LoVo (cell line): ENCODE results near the gene ZMIZ1.

Experiments used
- DNase-seq: peaks from one replicate; pipeline ENCODE4 v3.0.0-alpha.2; 2016; ENCODE audit warnings: low spot score

Gene ZMIZ1

DNA sequence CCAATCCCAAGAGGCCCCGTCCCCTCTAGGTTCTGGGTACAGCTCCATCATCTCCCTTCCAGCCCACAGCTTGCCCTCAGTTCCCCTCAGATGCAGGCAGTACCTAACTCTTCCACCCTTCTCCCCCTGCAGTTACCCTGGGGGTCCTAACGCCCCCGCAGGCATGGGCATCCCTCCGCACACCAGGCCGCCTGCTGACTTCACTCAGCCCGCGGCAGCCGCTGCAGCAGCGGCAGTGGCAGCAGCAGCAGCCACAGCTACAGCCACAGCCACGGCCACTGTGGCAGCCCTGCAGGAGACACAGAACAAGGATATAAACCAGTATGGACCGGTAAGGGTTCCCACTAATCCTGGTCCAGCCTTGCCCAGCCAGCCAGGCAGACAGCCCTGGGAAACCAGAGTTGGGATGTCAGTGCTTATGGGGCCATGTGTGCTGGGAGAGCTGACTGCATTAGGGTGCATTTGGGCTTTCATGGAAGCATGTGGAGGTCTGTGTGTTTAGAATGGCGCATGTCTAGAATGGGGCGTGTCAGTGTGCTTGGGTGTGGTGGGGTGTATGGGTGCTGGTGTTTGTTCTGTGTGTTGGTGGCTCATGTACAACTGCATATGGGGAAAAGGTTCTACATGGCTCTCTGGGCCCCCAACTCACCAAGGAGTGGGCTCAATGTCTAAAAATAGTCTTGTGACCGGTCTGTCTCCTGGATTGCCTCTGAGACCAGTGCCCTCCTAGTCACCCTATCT lies 223.4 kb downstream of the ZMIZ1 start:
- DNase-seq: no peak

DNA sequence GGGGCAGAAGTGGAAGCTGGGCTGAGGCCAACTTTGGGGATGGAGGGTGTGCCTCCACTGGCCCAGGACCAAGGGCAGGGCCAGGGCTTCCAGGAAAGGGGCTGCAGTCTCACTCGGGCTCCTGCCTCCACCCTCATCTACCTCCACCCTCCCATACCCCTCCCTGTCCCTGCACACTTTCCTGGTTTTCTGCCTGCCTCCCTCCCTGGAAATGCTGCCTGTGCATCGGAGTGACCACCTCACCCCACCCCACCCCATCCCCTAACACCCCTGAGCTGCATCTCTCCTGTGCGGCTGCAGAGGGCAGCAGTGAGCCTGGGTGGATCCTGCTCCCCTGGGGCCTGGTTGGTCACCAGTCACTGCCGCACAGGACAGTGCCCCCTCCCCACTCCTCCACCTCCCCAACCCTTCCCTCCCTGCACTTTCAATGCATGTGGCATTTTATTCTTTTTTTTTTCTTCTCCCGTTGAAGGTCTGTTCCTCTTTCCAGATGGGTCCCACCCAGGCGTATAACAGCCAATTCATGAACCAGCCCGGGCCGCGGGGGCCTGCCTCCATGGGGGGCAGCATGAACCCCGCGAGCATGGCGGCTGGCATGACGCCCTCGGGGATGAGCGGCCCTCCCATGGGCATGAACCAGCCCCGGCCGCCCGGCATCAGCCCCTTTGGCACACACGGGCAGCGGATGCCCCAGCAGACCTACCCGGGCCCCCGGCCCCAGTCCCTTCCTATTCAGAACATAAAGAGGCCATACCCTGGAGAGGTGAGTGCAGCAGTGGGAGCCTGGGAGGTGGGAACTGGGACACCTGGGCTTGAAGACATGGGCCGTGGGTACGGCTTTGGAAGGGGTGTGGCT lies 224.4 kb downstream of the ZMIZ1 start:
- no peak for DNase-seq

DNA sequence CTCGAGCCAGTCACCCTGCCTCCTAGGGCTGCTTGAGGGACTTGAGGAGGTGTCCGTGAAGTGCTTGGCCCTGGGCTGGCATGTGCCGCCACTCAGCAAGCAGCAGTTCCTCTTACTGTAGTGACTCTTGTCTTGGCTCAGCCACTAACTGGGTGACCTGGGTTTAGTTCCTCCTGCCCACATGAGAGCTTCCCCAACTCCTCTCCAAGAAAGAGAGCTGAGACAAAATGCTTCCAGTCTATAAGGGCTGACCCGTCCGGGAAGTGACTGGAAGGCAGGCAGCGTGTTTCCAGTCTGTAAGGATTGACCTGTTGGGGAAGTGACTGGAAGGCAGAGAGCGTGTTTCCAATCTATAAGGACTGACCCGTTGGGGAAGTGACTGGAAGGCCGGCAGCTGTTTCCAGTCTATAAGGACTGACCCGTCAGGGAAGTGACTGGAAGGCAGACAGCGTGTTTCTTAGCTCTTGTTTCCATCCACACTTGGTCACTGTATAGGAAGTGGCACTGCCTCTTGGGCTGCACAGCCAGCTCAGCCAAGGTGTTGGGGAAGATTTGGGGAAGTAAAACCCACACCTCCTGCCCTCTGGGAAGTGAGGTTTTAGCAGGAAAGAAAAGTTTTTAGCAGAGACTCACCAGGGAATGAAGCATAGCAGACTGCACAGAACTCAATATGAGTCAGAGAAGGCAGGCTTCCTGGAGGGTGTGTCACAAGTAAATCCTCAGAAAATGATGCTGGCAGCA lies 225.2 kb downstream of the ZMIZ1 start:
- DNase-seq: no peak

DNA sequence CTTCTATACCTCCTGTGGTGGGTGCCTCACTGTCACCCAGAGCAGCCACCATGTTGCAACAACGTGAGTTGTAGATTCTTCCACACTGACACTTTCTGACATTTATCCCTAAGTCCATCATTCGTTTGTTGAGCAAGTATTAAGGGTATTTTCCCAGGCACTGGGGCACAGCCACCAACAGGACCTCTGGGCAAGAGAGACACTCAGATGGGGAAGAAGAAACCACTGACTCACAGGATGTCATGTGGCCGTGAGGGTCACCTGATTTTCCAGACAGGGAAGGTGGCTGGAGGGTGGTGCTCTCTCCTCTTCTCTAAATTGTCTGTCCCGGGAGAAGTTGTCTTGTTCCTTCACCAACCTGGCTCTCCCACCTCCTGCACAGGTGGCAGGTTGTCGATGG lies 226.8 kb downstream of the ZMIZ1 start:
- no peak for DNase-seq

DNA sequence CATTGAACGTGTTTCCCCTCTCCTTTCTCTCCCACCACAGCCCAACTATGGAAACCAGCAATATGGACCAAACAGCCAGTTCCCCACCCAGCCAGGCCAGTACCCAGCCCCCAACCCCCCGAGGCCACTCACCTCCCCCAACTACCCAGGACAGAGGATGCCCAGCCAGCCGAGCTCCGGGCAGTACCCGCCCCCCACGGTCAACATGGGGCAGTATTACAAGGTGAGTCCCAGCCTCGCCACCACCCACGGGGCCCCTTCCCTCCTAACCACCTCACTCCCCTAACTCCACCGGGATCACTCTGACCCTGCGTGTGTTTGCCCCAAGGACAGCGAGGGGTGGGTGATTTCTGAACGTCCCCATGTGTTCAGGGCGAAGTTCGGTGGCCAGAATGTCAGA lies 227.7 kb downstream of the ZMIZ1 start:
- DNase-seq: no peak

DNA sequence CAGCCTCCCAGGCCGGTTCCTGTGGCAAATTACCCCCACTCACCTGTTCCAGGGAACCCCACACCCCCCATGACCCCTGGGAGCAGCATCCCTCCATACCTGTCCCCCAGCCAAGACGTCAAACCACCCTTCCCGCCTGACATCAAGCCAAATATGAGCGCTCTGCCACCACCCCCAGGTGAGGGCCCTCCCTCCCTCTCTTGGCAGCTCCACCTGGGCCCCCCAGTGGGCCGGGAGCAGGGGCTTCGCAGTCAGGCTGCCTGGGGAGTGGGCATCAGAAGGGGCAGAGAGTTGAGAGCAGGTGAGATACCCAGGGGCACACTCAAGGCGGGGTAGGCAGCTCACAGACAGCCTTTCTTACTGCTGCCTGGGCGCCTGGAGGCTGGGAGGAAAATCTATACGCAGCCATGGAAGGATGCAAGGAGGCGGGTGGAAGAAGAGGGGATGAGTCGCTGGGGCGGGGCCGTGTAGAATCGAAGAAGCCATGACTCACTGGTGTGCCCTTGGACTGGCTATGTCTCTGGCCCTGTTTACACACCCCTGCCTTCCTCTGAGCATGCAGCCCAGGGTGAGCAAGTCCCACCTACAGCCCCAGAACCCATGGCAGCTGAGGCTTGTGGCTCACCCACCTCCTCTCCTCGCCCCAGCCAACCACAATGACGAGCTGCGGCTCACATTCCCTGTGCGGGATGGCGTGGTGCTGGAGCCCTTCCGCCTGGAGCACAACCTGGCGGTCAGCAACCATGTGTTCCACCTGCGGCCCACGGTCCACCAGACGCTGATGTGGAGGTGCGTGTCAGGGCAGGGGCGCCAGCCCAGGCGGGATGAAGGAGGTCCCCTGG lies 229.9 kb downstream of the ZMIZ1 start:
- DNase-seq: peak; percentile 82

DNA sequence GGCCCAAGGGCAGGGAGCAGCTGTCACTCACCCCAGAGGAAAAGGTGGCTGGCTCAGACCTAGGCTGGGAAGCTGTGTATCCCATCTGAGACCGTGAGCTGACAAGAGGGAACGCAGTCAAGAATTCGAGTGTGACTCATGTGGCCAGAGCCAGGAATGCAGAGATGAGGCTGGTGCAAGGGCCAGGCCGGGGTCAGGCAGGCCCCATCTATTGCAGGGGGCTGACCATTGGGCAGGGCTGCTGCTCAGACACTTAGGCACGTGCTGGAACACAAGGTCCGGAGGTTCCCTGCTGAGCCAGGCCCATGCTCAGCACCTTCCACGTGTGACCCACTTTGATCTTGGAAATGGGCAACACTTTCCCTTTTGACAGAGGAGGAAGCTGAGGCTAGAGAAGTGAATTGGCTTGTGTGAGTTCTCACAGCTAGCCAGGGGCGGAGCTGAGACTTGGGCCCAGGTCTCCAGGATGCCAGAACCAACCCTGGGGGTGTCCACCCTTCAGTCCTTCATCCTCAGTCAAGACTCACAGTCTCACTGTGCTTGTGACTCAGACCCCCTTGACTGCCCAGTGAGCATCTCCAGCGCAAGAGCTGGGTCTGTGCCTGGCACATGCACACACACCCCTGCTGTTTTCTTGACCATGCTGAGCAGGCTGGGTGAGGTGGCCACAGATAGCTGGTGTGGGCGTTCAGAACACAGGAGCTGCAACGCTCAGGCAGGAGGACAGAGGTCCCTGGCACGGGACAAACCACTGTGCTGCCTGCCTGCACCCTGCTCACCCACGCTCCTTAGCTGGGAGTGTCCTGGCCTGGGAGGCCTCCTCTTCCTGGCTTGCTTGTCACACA lies 230.9 kb downstream of the ZMIZ1 start:
- DNase-seq: no peak

DNA sequence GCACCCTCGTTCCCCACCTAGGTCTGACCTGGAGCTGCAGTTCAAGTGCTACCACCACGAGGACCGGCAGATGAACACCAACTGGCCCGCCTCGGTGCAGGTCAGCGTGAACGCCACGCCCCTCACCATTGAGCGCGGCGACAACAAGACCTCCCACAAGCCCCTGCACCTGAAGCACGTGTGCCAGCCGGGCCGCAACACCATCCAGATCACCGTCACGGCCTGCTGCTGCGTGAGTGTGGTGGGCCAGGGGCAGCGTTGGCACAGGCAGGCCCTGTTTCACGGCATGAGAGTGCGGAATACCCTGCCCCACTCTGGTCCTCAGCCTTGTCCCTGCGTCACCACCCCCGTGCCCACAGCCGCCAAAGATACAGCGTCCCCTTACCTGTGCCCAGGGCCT lies 231.9 kb downstream of the ZMIZ1 start:
- no peak for DNase-seq

DNA sequence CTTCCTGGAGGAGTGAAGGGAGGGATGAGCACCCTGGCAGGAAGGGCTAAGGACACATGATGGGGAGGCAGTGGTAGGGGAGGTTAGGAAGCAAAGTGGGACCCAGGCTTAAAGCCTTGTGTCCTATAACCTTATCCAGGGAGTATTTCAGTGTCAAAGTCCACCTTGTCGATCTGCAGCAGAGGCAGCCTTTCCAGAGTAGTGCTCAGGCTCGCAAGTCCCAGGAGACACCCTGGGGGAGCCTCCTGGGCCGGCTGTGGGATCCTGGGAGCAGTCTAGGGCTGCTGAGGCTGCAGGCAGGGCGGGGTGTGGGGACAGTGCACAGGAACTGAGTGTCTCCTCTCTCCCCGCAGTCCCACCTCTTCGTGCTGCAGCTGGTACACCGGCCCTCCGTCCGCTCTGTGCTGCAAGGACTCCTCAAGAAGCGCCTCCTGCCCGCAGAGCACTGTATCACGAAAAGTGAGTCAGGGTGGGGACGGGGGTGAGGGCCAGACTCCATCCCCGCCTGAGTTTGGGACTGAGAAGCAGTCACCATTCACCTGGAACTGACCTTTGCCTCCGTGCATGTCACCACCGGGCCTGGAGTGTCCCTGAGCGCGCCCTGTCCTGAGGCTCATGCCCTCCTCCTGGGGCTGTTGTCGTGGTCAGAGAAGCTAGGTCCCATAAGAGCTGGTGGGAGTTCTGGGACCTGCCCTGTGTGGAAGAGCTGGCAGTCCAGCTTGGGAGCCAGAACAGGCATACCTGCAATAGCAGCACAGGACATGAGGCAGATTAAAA lies 233.2 kb downstream of the ZMIZ1 start:
- no peak for DNase-seq

DNA sequence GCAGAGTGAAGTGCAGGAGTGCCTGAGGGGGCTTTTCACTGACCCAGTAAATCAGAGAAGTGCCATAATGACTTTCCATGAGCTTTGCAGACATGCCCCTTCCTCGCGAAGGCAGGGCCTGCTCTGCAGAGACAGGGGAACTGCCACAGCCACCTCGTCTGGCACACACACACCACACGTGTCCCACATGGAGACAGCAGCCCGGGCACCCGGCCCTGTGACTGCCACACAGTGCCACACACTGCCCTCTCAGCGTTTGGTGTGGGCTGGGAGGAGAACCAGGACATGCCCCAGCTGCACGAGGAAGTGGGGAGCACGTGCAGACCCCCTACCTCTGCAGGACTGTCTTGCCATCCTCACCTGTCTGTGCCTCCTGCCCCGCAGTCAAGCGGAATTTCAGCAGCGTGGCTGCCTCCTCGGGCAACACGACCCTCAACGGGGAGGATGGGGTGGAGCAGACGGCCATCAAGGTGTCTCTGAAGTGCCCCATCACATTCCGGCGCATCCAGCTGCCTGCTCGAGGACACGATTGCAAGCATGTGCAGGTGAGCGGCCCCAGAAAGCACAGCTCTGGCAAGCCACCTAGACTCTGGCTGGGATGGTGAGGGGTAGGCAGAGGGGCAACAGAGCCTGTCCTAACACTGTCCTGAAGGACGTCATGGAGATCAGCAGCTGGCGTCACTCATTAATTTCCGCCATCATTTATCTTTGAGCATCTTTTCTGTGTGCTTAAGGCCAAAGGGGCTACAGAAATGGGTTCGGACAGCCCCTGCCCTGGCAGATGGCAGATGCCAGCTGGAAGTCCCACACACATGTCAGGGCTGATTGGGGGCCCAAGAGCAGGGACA lies 235.1 kb downstream of the ZMIZ1 start:
- no peak for DNase-seq

DNA sequence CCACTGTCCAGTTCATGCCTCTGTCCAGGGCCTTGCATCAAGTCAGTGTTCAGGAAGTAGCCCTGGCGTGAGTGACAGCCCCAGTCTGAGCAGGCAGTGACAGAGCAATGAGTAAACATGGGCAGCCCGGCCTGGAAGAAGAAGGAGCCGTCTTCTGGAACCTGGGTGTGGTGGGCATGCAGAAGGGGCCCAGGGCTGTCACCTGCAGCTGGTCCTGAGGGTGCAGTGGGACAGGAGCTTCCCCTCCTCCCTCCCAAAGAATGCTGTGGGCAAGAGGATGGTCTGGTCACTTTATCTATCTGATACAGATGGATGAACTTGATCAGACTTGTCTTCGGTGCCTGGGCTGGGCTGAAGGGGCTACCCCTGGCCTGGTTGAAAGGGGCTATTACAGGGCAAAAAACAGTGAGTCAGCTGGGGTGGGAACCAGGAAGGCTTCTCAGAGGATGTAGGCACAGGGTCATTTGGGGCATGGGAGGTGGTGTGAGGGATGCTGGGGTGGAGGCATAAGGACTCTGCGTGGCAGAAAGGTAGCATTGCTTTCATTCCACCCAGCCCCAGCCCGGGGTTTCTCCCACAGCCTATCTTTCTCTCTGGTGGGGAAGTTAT lies 235.8 kb downstream of the ZMIZ1 start:
- no peak for DNase-seq

DNA sequence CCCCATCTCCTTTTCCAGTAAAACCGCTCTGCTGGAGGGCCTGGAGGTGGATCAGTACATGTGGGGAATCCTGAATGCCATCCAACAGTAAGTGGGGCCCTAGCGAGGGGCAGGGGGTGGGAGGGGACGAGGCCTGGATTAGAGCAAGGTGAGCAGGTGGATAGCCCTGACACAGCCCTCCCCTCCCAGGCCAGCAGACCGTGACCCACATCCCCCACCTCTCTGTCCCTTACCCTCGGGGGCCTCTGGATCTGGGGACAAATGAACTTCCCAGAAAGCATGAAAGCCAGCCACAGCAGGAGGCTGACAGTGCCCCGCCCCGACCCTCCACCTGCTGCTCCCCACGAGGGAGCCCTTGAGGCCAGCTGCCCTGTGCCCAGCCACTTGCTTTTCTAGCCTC lies 236.7 kb downstream of the ZMIZ1 start:
- no peak for DNase-seq

DNA sequence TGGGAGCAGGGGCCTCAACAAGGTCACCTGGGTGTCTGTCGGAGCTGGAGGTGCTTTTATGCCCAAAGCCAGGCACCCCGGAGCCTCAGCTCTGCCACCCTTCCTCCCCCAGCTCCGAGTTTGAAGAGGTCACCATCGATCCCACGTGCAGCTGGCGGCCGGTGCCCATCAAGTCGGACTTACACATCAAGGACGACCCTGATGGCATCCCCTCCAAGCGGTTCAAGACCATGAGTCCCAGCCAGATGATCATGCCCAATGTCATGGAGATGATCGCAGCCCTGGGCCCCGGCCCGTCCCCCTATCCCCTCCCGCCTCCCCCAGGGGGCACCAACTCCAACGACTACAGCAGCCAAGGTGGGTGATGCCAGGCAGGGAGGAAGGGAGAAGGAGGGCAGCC lies 237.2 kb downstream of the ZMIZ1 start:
- no peak for DNase-seq

DNA sequence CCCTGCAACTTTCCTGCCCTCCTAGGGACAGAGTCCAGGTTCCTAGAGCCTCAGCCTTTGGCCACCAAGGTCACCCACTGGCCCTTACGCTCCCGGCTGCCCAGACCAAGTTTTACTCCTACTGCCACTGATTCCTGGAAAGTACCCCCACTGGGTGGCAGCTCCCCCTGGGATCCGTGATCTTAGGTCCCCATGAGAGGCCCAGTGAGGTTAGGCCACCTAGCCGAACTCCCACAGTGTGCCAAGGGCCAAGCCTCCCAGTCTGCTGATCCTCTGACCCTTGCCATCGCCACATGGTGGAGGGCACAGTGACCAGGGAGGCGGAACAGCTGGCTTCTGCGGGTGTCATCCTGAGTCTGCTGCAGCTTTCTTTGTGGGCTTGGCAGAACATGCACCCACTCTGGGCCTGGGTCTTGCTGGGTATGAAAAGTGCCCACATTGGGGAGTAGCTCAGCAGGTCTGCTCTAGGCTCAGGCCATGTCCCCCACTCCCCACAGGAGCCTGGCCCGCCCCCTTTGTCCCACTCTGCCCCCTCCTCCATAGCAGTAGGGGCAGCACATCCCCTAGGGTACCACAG lies 238.0 kb downstream of the ZMIZ1 start:
- no peak for DNase-seq

DNA sequence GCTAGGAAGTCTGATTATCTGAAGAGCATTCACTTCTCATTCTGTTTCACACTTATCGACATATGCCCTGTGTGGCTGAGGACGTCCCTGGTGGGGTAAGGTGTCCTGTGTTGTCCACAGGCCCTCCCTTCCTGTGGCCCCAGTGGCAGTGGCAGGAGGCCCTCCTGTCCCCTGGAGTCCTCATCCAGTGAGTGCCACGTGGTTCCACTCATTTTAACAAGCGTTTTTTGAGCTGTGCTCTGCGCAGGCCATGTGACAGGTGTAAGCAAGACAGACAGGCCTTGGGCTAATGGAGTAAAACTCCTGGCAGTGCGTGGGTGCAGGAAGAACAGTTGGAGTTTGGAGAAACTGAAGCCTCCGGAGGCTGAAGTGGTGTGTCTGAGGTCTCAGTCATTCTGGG lies 239.2 kb downstream of the ZMIZ1 start:
- DNase-seq: no peak

DNA sequence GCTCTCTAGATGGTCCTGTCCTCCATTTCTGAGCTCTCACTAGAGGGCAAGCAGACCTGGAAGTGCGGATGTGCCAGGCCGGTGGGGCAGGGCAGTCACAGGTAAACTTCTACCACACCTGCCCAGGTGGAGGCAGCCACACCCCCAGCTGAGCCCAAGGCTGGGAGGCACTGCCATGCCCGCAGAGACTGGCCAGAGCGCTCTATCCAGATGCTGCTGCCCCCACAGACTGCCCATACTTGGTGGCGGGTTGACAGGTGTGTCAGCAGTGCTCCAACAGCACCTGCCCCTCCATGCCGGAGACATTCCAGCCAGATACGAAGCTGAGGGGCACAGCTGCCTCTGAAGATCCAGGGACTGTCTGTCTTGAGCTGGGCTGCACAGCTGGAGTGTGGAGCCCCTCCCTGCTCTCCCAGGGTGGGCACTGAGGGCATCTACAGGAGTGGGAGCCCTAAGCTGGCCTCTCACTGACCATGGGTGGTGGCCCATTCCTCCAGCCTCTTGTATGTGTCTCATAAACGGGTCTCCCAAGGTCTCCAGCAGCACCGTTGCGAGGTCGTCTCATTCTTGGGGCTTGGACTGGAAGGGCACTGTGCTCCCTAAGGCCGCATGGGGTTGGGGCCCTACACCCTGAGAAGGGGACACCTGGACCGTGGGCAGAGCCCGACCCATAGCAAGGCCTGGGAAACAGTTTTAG lies 240.4 kb downstream of the ZMIZ1 start:
- no peak for DNase-seq

DNA sequence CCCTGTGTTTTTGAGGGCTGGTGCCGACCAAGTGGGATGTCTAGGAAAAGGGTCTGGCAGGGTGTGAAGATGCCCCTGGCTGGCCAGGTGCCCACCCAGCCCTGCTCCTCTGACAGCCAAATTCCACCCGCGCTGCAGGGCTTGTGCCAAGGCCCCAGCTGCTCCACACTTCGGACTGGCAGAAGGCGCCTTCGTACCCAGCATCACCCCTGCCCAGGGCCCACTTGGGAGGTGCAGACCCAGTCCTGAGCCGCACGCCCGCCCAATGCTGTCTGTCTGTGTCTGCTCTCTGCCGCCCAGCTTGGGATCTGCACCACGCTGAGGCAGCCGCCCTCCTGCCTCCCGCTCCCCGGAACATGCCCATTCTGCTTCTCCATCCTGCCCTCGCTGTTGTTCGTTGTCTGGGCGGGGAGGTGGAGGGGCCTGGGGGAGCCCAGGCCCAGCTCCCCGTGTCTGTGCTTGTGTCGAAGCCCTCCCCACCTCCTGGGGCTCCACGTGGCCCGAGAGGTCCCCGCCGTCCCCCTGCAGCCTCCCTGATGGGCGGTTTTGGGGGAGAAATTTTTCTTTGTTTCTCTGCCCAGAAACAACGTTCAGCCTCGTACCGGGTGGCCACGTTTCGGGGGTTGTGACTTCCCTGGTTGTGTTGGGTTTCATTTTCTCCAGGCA lies 241.6 kb downstream of the ZMIZ1 start:
- no peak for DNase-seq
